ENCODE measurements around the gene ZNF485. TPM values are rescaled to one million over a fixed set of nuclear protein-coding genes. Genes with fewer than 3 reads are reported as not detected.

Gene ZNF485
- total and polyA plus RNA-seq, 2 of the 8 experiments (the other 6 are each of a cell fraction or from before 2014, with no cell fraction given) = 2.5 to 8.2 TPM

- TF ChIP-seq, protein P1, sequence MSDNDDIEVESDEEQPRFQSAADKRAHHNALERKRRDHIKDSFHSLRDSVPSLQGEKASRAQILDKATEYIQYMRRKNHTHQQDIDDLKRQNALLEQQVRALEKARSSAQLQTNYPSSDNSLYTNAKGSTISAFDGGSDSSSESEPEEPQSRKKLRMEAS (IDR thresholded peaks at IDR 0.05) = peak; percentile 57; the same call in 1 of the 2 replicates
- TF ChIP-seq TAF7 (optimal IDR thresholded peaks at IDR 0.05; ENCODE audit: borderline replicate concordance, low read depth, low read length) = no peak
- no peak for TF ChIP-seq SP2 (IDR thresholded peaks at IDR 0.05; ENCODE audit: low read length)
- TF ChIP-seq SIX5 (IDR thresholded peaks at IDR 0.05; ENCODE audit: low read depth, low read length) = no peak
- no peak for TF ChIP-seq BRCA1 (IDR thresholded peaks at IDR 0.05; ENCODE audit: low read depth, low read length)
- peak; percentile 85 for TF ChIP-seq E2F6 (IDR thresholded peaks at IDR 0.05)
- TF ChIP-seq FOSL1 (IDR thresholded peaks at IDR 0.05; ENCODE audit: insufficient read depth, low read depth, low read length) = no peak
- TF ChIP-seq SIN3A (conservative IDR thresholded peaks at IDR 0.05 in 1 of 2, IDR thresholded peaks at IDR 0.05 in 1 of 2; ENCODE audit: low read depth in 1 of 2, low read length in 2 of 2) = no peak
- TF ChIP-seq SIRT6 (IDR thresholded peaks at IDR 0.05; ENCODE audit: low read length) = no peak
- TF ChIP-seq KDM1A (IDR thresholded peaks at IDR 0.05; ENCODE audit: borderline replicate concordance, low read length) = no peak
- no peak for TF ChIP-seq JUND (IDR thresholded peaks at IDR 0.05; ENCODE audit: low read length)
- Histone ChIP-seq H3K4ac (replicated peaks; ENCODE audit: insufficient read length, low read depth, low read length) (no peak overlapping the region), H4K91ac (replicated peaks; ENCODE audit: insufficient read length, low read length) (peak overlapping the region; percentile 28), H2AFZ (ENCODE audit: low read length) (peak overlapping the region; percentile 99), H3K56ac (replicated peaks; ENCODE audit: insufficient read length, low read depth, low read length) (no peak overlapping the region), H2BK20ac (ENCODE audit: low read length) (no peak overlapping the region), H2BK5ac (ENCODE audit: low read depth, low read length) (peak overlapping the region; percentile 44; the same call in 1 of the 2 replicates), H3K18ac (ENCODE audit: extremely low read depth, low read length) (peak overlapping the region; percentile 78; the same call in 1 of the 2 replicates), H4K20me1 (replicated peaks in 1 of 2; ENCODE audit: control insufficient read depth in 1 of 2, insufficient read depth in 2 of 2, low read length in 2 of 2) (no peaks in the 10 kb centered on the region), H2AK5ac (ENCODE audit: low read depth, low read length) (no peak overlapping the region), H3K4me1 (replicated peaks in 1 of 4; ENCODE audit: control insufficient read depth in 3 of 4, insufficient read depth in 4 of 4, low read length in 3 of 4) (peaks cover 0 to 4% (median 0%) of the 10 kb centered on the region in 4 experiments; a peak in 2 of 7 replicates), H2BK15ac (ENCODE audit: low read length) (peak overlapping the region; percentile 46; the same call in 1 of the 2 replicates), H3K27ac (ENCODE audit: low read depth, low read length) (no peak overlapping the region), H2BK120ac (replicated peaks; ENCODE audit: low read depth, low read length) (no peak overlapping the region), H3K79me2 (ENCODE audit: control insufficient read depth in 1 of 2, insufficient read depth in 2 of 2, low read length in 2 of 2) (no peaks in the 10 kb centered on the region), H3K79me1 (ENCODE audit: low read depth, low read length) (no peaks in the 10 kb centered on the region), H3K14ac (ENCODE audit: insufficient read length) (no peak overlapping the region), H3K4me2 (ENCODE audit: insufficient read depth in 1 of 2, low read depth in 2 of 2, low read length in 2 of 2) (peak overlapping the region; percentile 77 to 82), H2BK12ac (ENCODE audit: low read depth, low read length) (no peak overlapping the region), H4K8ac (ENCODE audit: extremely low read depth, insufficient read depth, low read length) (no peak overlapping the region; the same call in 1 of the 2 replicates), H4K5ac (ENCODE audit: insufficient read length, low read depth, low read length) (no peak overlapping the region), H3K23ac (ENCODE audit: insufficient read length) (no peak overlapping the region), H3K9me3 (ENCODE audit: insufficient read depth in 2 of 2, low read depth in 1 of 2, low read length in 1 of 2) (peaks cover 24 to 30% of the 10 kb centered on the region in 2 experiments), H3K27me3 (replicated peaks in 1 of 4; ENCODE audit: control insufficient read depth in 3 of 4, extremely low read depth in 1 of 4, insufficient read depth in 3 of 4, low read length in 3 of 4) (peaks cover 2 to 23% (median 17%) of the 10 kb centered on the region in 4 experiments), H3K4me3 (ENCODE audit: extremely low read depth in 1 of 4, insufficient read depth in 2 of 4, low read depth in 3 of 4, low read length in 4 of 4) (peak overlapping the region; percentile 52 to 67 (median 58)), H3K36me3 (ENCODE audit: control insufficient read depth in 2 of 4, insufficient read depth in 4 of 4, low read length in 3 of 4) (peaks cover 2 to 22% (median 17%) of the 10 kb centered on the region in 4 experiments; a peak in 6 of 8 replicates), H3K9ac (replicated peaks in 1 of 4; ENCODE audit: extremely low read depth in 1 of 4, low read depth in 3 of 4, low read length in 3 of 4) (no peak overlapping the region), H3K23me2 (ENCODE audit: low read depth, low read length) (peaks cover 10% of the 10 kb centered on the region)
- no peak for DNase-seq (ENCODE audit: low read depth in 1 of 2, low spot score in 2 of 2)
- no peak for FAIRE-seq
- WGBS, 2 experiments (ENCODE audit: extremely low coverage in 1 of 2, insufficient coverage in 1 of 2, insufficient read length in 1 of 2, insufficient replicate concordance in 2 of 2, low coverage in 1 of 2, low lambda C conversion rate in 2 of 2, missing lambda C conversion rate in 1 of 2) = 28% methylated on average over 14 of the region's 14 CpGs; no CpG with 5 or more reads in 1 of the 2 experiments
- ChIA-PET POLR2A (ENCODE audit: partially characterized antibody) (interaction anchor here (0.7 to 1.1 kb wide), 4 partner anchors 9 to 735 kb away, joined by 3 to 4 read pairs (median 3); no protein-coding TSS in a partner anchor), CTCF (ENCODE audit: partially characterized antibody) (interaction anchor here (1.3 kb wide), 1 partner anchor 21 kb away, joined by 3 read pairs; no protein-coding TSS in a partner anchor)
Observed at GRCh38 chr10:43649185-43649523, 42.9 kb downstream of the ZNF485 start.

All from H1 (cell line).